Panc1 (cell line): ENCODE measurements around the gene MEGF11. TPM values are rescaled to one million over a fixed set of nuclear protein-coding genes. Genes with fewer than 3 reads are reported as not detected.

Experiments
- ATAC-seq: fragments of 200-7000 bp; cut with Tn5 transposase; 2 replicates; pipeline ENCODE4 v1.9.1; 2020; ENCODE audit warnings: mild to moderate bottlenecking, moderate library complexity
- BruUV-seq: library from RNA; stranded (reverse); fragments of 400-500 nt; replicated peaks from 2 replicates; lab custom pipeline; 2021; lab: Mats Ljungman, UMichigan
- CTCF ChIA-PET: fragments of 300-600 bp; sonication (Branson Sonifier 250); formaldehyde crosslinking; loops from one replicate; lab custom pipeline; 2022; ENCODE audit warnings: antibody characterized with exemption; lab: Charles Lee
- POLR2A ChIA-PET: fragments of 300-600 bp; sonication (Branson Sonifier 250); formaldehyde crosslinking; loops from one replicate; lab custom pipeline; 2022; ENCODE audit warnings: antibody characterized with exemption; lab: Charles Lee
- DNase-seq: peaks from one replicate; pipeline ENCODE4 v3.0.0-alpha.2; 2010; ENCODE audit warnings: low read depth, low spot score
- H3K27ac ChIP-seq: 2 replicates; pipeline ENCODE4 v1.5.1; 2011; ENCODE audit warnings: mild to moderate bottlenecking, low read length, inconsistent platforms
- H3K27me3 ChIP-seq: fragments of 200-500 bp; sonication (Bioruptor generic); 2 replicates; pipeline ENCODE4 v1.6.0; 2014; ENCODE audit warnings: low read length, inconsistent platforms; ENCODE audit not compliant: control insufficient read depth, insufficient read depth
- H3K36me3 ChIP-seq: fragments of 200-500 bp; sonication (Bioruptor generic); 2 replicates; pipeline ENCODE4 v1.5.1; 2014; ENCODE audit warnings: inconsistent platforms, mild to moderate bottlenecking, low read length, moderate library complexity; ENCODE audit not compliant: control insufficient read depth, insufficient read depth
- H3K4me1 ChIP-seq: 2 replicates; pipeline ENCODE4 v1.5.1; 2011; ENCODE audit warnings: inconsistent platforms, mild to moderate bottlenecking, low read length, moderate library complexity; ENCODE audit not compliant: control insufficient read depth, insufficient read depth
- H3K4me3 ChIP-seq, 2 experiments: 2 replicates each; pipeline ENCODE4 v1.5.1; 2011 to 2012; ENCODE audit warnings: low read depth in 2 of 2, low read length in 2 of 2, mild to moderate bottlenecking in 2 of 2, inconsistent platforms in 1 of 2, moderate library complexity in 1 of 2
- H3K9me3 ChIP-seq: fragments of 200-500 bp; sonication (Bioruptor generic); 2 replicates; pipeline ENCODE4 v1.5.1; 2014; ENCODE audit warnings: low read depth, mild to moderate bottlenecking, inconsistent platforms, low read length, moderate library complexity; ENCODE audit not compliant: control insufficient read depth, insufficient read depth
- POLR2AphosphoS5 ChIP-seq: IDR thresholded peaks from 2 replicates; pipeline ENCODE4 v1.6.1; 2012; ENCODE audit warnings: mild to moderate bottlenecking, low read depth, low read length, moderate library complexity
- REST ChIP-seq, 2 experiments: IDR thresholded peaks; 2 replicates each; pipeline ENCODE4 v1.6.1; 2011 to 2012; ENCODE audit warnings: low read depth in 2 of 2, control low read depth in 1 of 2, low read length in 1 of 2, mild to moderate bottlenecking in 1 of 2, moderate library complexity in 1 of 2; ENCODE audit not compliant: insufficient read depth in 1 of 2
- SIN3A ChIP-seq: IDR thresholded peaks from 2 replicates; pipeline ENCODE4 v1.6.1; 2012; ENCODE audit warnings: low read depth, mild to moderate bottlenecking, low read length, moderate library complexity, borderline replicate concordance; ENCODE audit not compliant: insufficient read depth
- TCF7L2 ChIP-seq: IDR thresholded peaks from 2 replicates; pipeline ENCODE4 v1.6.1; 2011; ENCODE audit warnings: mild to moderate bottlenecking, low read depth, low read length, inconsistent platforms
- in situ Hi-C: cut with HindIII; loops from 2 replicates; pipeline ENCODE4 v1.10.0; 2016; ENCODE audit warnings: low sequenced_read_pairs, low pct_unique_long_range_greater_than_20kb
- intact Hi-C: fragments of 100-400 bp; cut with micrococcal nuclease; formaldehyde crosslinking; loops from one replicate; pipeline ENCODE4 v1.10.0; 2022; ENCODE audit not compliant: unreplicated experiment
- total RNA-seq: library from RNA; stranded (reverse); gene quantifications from one replicate; pipeline ENCODE4 v1.2.1, GENCODE V29; 2021; ENCODE audit not compliant: unreplicated experiment
- TF ChIP-seq, protein P1 (sequence below): fragments of 450-650 bp; IDR thresholded peaks from 2 replicates; pipeline ENCODE4 v1.5.1; 2017; ENCODE audit warnings: mild to moderate bottlenecking

The MEGF11 gene
- total RNA-seq, 1 experiment from 2014 or later, result 0.95 TPM

DNA sequence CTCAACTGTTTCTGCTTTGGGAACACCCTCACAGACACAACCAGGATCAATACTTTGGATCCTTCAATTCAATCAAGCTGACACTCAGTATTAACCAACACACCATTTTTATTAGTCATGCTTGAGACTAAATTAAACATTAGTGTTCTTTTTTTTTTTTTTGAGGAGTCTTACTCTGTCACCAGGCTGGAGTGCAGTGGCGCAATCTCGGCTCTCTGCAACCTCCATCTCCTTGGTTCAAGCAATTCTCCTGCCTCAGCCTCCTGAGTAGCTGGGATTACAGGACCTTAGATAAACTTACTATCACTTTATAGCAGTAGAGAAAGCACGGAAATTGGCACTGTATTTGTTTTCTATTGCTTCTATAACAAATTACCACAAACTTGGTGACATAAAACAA, 386.3 kb downstream of the MEGF11 start:
- no peak for DNase-seq
- Histone ChIP-seq H3K4me3 (no peak overlapping the region), H3K27me3 (no peaks in the 10 kb centered on the region), H3K9me3 (no peaks in the 10 kb centered on the region), H3K36me3 (no peaks in the 10 kb centered on the region), H3K4me1 (peaks cover under 1% of the 10 kb centered on the region; the same call in 1 of the 2 replicates), H3K27ac (no peak overlapping the region)
- in situ Hi-C loops (no loop called here), intact Hi-C loops (no loop called here)
- ChIA-PET CTCF (interaction anchor here (0.7 kb wide), 1 partner anchor 331 kb away, joined by 7 read pairs; no protein-coding TSS in a partner anchor), POLR2A (interaction anchor here (0.7 kb wide), 1 partner anchor 368 kb away, joined by 9 read pairs; no protein-coding TSS in a partner anchor)
- no peak for ATAC-seq
- no TSS peak for BruUV-seq
- no peak for TF ChIP-seq POLR2AphosphoS5
- TF ChIP-seq TCF7L2, result no peak
- TF ChIP-seq, protein P1, sequence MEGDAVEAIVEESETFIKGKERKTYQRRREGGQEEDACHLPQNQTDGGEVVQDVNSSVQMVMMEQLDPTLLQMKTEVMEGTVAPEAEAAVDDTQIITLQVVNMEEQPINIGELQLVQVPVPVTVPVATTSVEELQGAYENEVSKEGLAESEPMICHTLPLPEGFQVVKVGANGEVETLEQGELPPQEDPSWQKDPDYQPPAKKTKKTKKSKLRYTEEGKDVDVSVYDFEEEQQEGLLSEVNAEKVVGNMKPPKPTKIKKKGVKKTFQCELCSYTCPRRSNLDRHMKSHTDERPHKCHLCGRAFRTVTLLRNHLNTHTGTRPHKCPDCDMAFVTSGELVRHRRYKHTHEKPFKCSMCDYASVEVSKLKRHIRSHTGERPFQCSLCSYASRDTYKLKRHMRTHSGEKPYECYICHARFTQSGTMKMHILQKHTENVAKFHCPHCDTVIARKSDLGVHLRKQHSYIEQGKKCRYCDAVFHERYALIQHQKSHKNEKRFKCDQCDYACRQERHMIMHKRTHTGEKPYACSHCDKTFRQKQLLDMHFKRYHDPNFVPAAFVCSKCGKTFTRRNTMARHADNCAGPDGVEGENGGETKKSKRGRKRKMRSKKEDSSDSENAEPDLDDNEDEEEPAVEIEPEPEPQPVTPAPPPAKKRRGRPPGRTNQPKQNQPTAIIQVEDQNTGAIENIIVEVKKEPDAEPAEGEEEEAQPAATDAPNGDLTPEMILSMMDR, result no peak
- TF ChIP-seq REST (IDR thresholded peaks at IDR 0.05; ENCODE audit: insufficient read depth in 1 of 2, low read depth in 2 of 2, low read length in 1 of 2), result no peak
- no peak for TF ChIP-seq SIN3A

DNA sequence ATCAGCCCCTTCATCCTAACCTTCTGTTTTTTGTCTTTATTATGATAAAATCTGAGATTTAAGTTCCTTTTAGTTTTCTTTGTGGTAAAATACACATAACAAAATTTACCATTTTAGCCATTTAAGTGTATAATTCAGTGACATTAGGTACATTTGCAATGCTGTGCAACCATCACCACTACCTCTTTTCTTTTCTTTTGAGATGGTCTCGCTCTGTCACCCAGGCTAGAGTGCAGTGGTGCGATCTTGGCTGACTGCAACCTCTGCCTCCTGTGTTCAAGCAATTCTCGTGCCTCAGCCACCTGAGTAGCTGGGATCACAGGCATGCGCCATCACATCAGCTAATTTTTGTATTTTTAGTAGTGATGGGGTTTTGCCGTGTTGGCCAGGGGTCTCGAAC, 390.4 kb downstream of the MEGF11 start:
- in situ Hi-C loops, result no loop called here
- no TSS peak for BruUV-seq

More for the DNA sequence above, 390.4 kb downstream of the MEGF11 start:
- DNase-seq, result no peak
- CTCF ChIA-PET, result interaction anchor here (0.6 to 0.9 kb wide), 3 partner anchors 41 to 214 kb away, joined by 3 to 11 read pairs (median 3); no protein-coding TSS in a partner anchor
- POLR2A ChIA-PET, result no interaction called here
- Histone ChIP-seq H3K36me3 (no peaks in the 10 kb centered on the region), H3K4me3 (no peak overlapping the region), H3K27ac (no peak overlapping the region), H3K27me3 (no peaks in the 10 kb centered on the region), H3K9me3 (no peaks in the 10 kb centered on the region), H3K4me1 (no peaks in the 10 kb centered on the region)
- intact Hi-C loops, result no loop called here
- ATAC-seq, result no peak
- TF ChIP-seq POLR2AphosphoS5 (no peak), SIN3A (no peak), REST (IDR thresholded peaks at IDR 0.05; ENCODE audit: insufficient read depth in 1 of 2, low read depth in 2 of 2, low read length in 1 of 2) (no peak), TCF7L2 (no peak)
- TF ChIP-seq, protein P1, result no peak
